Measurements from ENCODE around the gene PRR33. TPM values are rescaled to one million over a fixed set of nuclear protein-coding genes. Genes with fewer than 3 reads are reported as not detected.

The PRR33 gene
- polyA plus RNA-seq, 6 donors from 2014 or later, result 0.08 to 0.44 (median 0.16) TPM; not detected in 2

GRCh38 chr11:1862588-1863351 is 28.9 kb downstream of the PRR33 start:
- peak overlapping the region in 1 of 8 donors; percentile 47 for H3K4me3 Mint-ChIP-seq
- no peak for DNase-seq
- H3K27ac Mint-ChIP-seq, result peak overlapping the region in 3 of 6 donors; percentile 34 to 48 (median 44)

DNA sequence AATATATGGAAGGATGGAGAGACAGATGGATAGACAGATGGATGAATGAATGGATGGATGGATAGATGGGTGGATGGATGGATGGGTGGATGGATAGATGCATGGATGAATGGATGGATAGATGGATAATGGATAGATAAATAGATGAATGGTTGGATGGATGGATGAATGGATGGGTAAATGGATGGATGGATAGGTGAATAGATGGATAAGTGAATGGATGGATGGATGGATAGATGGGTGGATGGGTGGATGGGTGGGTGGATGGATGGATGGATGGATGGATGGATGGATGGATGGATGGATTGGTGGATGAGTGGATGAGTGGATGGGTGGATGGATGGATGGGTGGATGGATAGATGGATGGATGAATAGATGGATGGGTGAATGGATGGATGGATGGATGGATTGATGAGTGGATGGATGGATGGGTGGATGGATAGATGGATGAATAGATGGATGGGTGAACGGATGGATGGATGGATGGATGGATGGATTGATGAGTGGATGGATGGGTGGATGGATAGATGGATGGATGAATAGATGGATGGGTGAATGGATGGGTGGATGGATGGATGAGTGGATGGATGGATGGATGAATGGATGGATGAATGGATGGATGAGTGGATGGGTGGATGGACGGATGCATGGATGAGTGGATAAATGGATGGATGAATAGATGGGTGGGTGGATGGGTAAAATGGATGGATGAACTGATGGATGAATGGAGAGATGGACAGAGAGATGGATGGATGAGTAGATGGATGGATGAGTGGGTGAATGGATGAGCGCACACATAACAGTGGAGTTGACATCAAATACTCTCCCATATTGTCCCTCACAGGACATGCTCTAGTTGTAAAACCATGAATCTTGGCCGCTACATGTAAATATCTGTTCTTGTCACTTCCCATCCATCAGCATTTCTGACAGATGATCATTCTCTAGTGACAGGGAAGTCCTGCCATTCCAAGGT is 30.0 kb downstream of the PRR33 start:
- no peak for DNase-seq
- Mint-ChIP-seq H3K4me1 (peaks cover 24 to 45% (median 39%) of the 10 kb centered on the region in 3 donors), H3K36me3 (no peaks in the 10 kb centered on the region), H3K4me3 (no peak overlapping the region), H3K27me3 (no peaks in the 10 kb centered on the region), H3K9me3 (no peaks in the 10 kb centered on the region), H3K27ac (no peak overlapping the region)
- ATAC-seq (ENCODE audit: low read depth in 2 of 2), result no peak

More at GRCh38 chr11:1862588-1863351, 28.9 kb downstream of the PRR33 start:
- ATAC-seq (ENCODE audit: low read depth in 2 of 2), result no peak
- H3K9me3 Mint-ChIP-seq, result no peaks in the 10 kb centered on the region
- H3K36me3 Mint-ChIP-seq, result no peaks in the 10 kb centered on the region
- no peaks in the 10 kb centered on the region for H3K27me3 Mint-ChIP-seq
- H3K4me1 Mint-ChIP-seq, result peaks cover 24 to 48% (median 40%) of the 10 kb centered on the region in 3 donors

- Mint-ChIP-seq H3K4me1 (peaks cover 19 to 41% (median 29%) of the 10 kb centered on the region in 3 donors), H3K27me3 (no peaks in the 10 kb centered on the region), H3K27ac (no peak overlapping the region), H3K36me3 (no peaks in the 10 kb centered on the region), H3K9me3 (no peaks in the 10 kb centered on the region), H3K4me3 (no peak overlapping the region)
- DNase-seq (no peak), ATAC-seq (ENCODE audit: low read depth in 2 of 2) (no peak)
Measured at GRCh38 chr11:1860108-1860507, 31.6 kb downstream of the PRR33 start.

GRCh38 chr11:1859004-1859403 is 32.7 kb downstream of the PRR33 start:
- DNase-seq (no peak), ATAC-seq (ENCODE audit: low read depth in 2 of 2) (no peak)
- no peaks in the 10 kb centered on the region for H3K9me3 Mint-ChIP-seq
- no peaks in the 10 kb centered on the region for H3K27me3 Mint-ChIP-seq
- H3K4me3 Mint-ChIP-seq, result peak overlapping the region in 1 of 8 donors; percentile 55
- peak overlapping the region in 1 of 6 donors; percentile 70 for H3K27ac Mint-ChIP-seq
- H3K36me3 Mint-ChIP-seq, result no peaks in the 10 kb centered on the region
- H3K4me1 Mint-ChIP-seq, result peaks cover 16 to 37% (median 23%) of the 10 kb centered on the region in 3 donors

- ATAC-seq (ENCODE audit: low read depth in 2 of 2) (no peak), DNase-seq (no peak)
- no peaks in the 10 kb centered on the region for H3K9me3 Mint-ChIP-seq
- no peaks in the 10 kb centered on the region for H3K36me3 Mint-ChIP-seq
- peaks cover 16 to 38% (median 23%) of the 10 kb centered on the region in 3 donors for H3K4me1 Mint-ChIP-seq
- no peaks in the 10 kb centered on the region for H3K27me3 Mint-ChIP-seq
- H3K4me3 Mint-ChIP-seq, result peak overlapping the region in 1 of 8 donors; percentile 55
- H3K27ac Mint-ChIP-seq, result peak overlapping the region in 2 of 6 donors; percentile 70 to 72
Measured at GRCh38 chr11:1858576-1858975, 33.1 kb downstream of the PRR33 start.

GRCh38 chr11:1858154-1858553 is 33.5 kb downstream of the PRR33 start:
- H3K4me1 Mint-ChIP-seq, result peaks cover 16 to 41% (median 23%) of the 10 kb centered on the region in 3 donors
- DNase-seq (no peak), ATAC-seq (ENCODE audit: low read depth in 2 of 2) (no peak)
- H3K27me3 Mint-ChIP-seq, result no peaks in the 10 kb centered on the region
- peaks cover 0 to 2% of the 10 kb centered on the region in 2 donors for H3K36me3 Mint-ChIP-seq
- H3K4me3 Mint-ChIP-seq, result peak overlapping the region in 1 of 8 donors; percentile 55
- no peaks in the 10 kb centered on the region for H3K9me3 Mint-ChIP-seq
- peak overlapping the region in 1 of 6 donors; percentile 72 for H3K27ac Mint-ChIP-seq

GRCh38 chr11:1857064-1857463 is 34.6 kb downstream of the PRR33 start:
- DNase-seq, result no peak
- Mint-ChIP-seq H3K27me3 (no peaks in the 10 kb centered on the region), H3K27ac (no peak overlapping the region), H3K9me3 (no peaks in the 10 kb centered on the region), H3K4me1 (peaks cover 26 to 45% (median 29%) of the 10 kb centered on the region in 3 donors), H3K36me3 (peaks cover 0 to 8% of the 10 kb centered on the region in 2 donors), H3K4me3 (no peak overlapping the region)
- ATAC-seq (ENCODE audit: low read depth in 2 of 2), result no peak

- no peak for ATAC-seq (ENCODE audit: low read depth in 2 of 2)
- Mint-ChIP-seq H3K27ac (peak overlapping the region in 3 of 6 donors; percentile 70 to 80 (median 71)), H3K27me3 (no peaks in the 10 kb centered on the region), H3K4me3 (peak overlapping the region in 4 of 8 donors; percentile 2 to 99 (median 59)), H3K4me1 (peaks cover 31 to 48% (median 32%) of the 10 kb centered on the region in 3 donors), H3K9me3 (no peaks in the 10 kb centered on the region), H3K36me3 (peaks cover 0 to 8% of the 10 kb centered on the region in 2 donors)
- DNase-seq, result no peak
Measured at GRCh38 chr11:1856306-1857005, 35.2 kb downstream of the PRR33 start.

DNA sequence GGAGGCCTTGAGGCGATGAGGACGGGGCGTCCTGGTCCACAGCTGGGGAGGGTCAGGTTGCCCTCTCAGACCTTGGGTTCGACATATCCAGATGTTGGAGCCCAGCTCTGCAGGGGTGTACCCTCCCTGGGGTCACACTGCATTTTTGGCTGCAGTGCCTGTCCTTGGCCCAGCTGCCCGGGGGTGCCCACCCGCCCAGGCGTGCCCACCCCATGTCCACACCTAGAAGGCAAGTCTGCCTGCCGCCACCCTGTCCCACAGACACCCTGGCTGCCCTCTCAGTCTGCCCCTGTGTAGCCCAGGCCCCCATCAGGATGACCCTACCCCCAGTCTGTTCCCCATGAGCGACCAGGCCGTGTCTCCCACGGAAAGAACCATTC is 35.8 kb downstream of the PRR33 start:
- no peak for DNase-seq
- ATAC-seq (ENCODE audit: low read depth in 2 of 2), result no peak
- peaks cover 0 to 8% of the 10 kb centered on the region in 2 donors for H3K36me3 Mint-ChIP-seq
- H3K27me3 Mint-ChIP-seq, result no peaks in the 10 kb centered on the region
- no peaks in the 10 kb centered on the region for H3K9me3 Mint-ChIP-seq
- peak overlapping the region in 3 of 6 donors; percentile 70 to 80 (median 71) for H3K27ac Mint-ChIP-seq
- H3K4me1 Mint-ChIP-seq, result peaks cover 34 to 53% (median 37%) of the 10 kb centered on the region in 3 donors
- H3K4me3 Mint-ChIP-seq, result peak overlapping the region in 7 of 8 donors; percentile 30 to 99 (median 54)

- Mint-ChIP-seq H3K36me3 (peaks cover 0 to 8% of the 10 kb centered on the region in 2 donors), H3K4me3 (peak overlapping the region; percentile 39 to 100 (median 98)), H3K9me3 (no peaks in the 10 kb centered on the region), H3K27ac (peak overlapping the region in 1 of 6 donors; percentile 71), H3K27me3 (no peaks in the 10 kb centered on the region), H3K4me1 (peaks cover 40 to 59% (median 44%) of the 10 kb centered on the region in 3 donors)
- ATAC-seq (ENCODE audit: low read depth in 2 of 2) (no peak), DNase-seq (no peak)
Measured at GRCh38 chr11:1854949-1855885, 36.5 kb downstream of the PRR33 start.

- peak overlapping the region; percentile 92 to 100 (median 99) for H3K4me3 Mint-ChIP-seq
- H3K27ac Mint-ChIP-seq, result peak overlapping the region in 4 of 6 donors; percentile 75 to 98 (median 98)
- DNase-seq (no peak), ATAC-seq (ENCODE audit: low read depth in 2 of 2) (no peak)
- peaks cover 0 to 8% of the 10 kb centered on the region in 2 donors for H3K36me3 Mint-ChIP-seq
- H3K9me3 Mint-ChIP-seq, result no peaks in the 10 kb centered on the region
- H3K27me3 Mint-ChIP-seq, result no peaks in the 10 kb centered on the region
- H3K4me1 Mint-ChIP-seq, result peaks cover 48 to 68% (median 52%) of the 10 kb centered on the region in 3 donors
Measured at GRCh38 chr11:1854132-1854948, 37.4 kb downstream of the PRR33 start.

All from naive B cell (primary cell).